GM23338 (cell line): ENCODE measurements around the gene TMEM61.

Source experiments
- CTCF ChIP-seq, 2 experiments: fragments of 200-600 bp in 1 of 2; sonication (generic) in 1 of 2; conservative IDR thresholded peaks; 2 replicates each; pipeline versions ENCODE4 v1.5.1 to v1.6.1; 2016 to 2017; ENCODE audit warnings: antibody characterized with exemption in 2 of 2, low read depth in 2 of 2, mild to moderate bottlenecking in 2 of 2, moderate library complexity in 1 of 2
- EZH2 ChIP-seq: fragments of 200-600 bp; sonication (generic); IDR thresholded peaks from one replicate; pipeline ENCODE4 v1.8.0; 2017; ENCODE audit warnings: antibody characterized with exemption, mild to moderate bottlenecking, low read depth; ENCODE audit not compliant: unreplicated experiment
- EZH2phosphoT487 ChIP-seq: fragments of 200-600 bp; sonication (generic); IDR thresholded peaks from one replicate; pipeline ENCODE4 v1.8.1; 2018; ENCODE audit warnings: antibody characterized with exemption; ENCODE audit not compliant: unreplicated experiment
- REST ChIP-seq: IDR thresholded peaks from one replicate; pipeline ENCODE4 v1.6.1; 2018; ENCODE audit warnings: antibody characterized with exemption; ENCODE audit not compliant: unreplicated experiment

- TF ChIP-seq CTCF (conservative IDR thresholded peaks at IDR 0.05; ENCODE audit: low read depth in 2 of 2) (no peak), EZH2 (no peak), REST (no peak), EZH2phosphoT487 (no peak)
These were observed 32.9 kb upstream of the TMEM61 start for GRCh38 chr1:54947540-54947939.
